ENCODE measurements around the gene CFAP47.
"Not testable (repeated sequence)": the region's sequence is repeated elsewhere in the genome, so short reads cannot be mapped to it uniquely, and the experiment has no call there.

Gene CFAP47

GRCh38 chrX:35919536-35920309 is at the start of gene CFAP47:
TSS of gene CFAP47 (plus strand) at chrX:35919734. CDS start at chrX:35919800, 66 bp downstream.
- TF ChIP-seq CTCF (IDR thresholded peaks at IDR 0.05; ENCODE audit: low read depth, low read length): no peak
- H3K4me3 ChIP-seq (ENCODE audit: low read depth, low read length): no peak within 1 kb of the TSS

- H3K4me3 ChIP-seq (ENCODE audit: low read depth, low read length): no peak overlapping the region
- no peak for TF ChIP-seq CTCF (IDR thresholded peaks at IDR 0.05; ENCODE audit: low read depth, low read length)
These were observed 38.9 kb upstream of the CFAP47 start for GRCh38 chrX:35880601-35881000.

- no peak overlapping the region for H3K4me3 ChIP-seq (ENCODE audit: low read depth, low read length)
- no peak for TF ChIP-seq CTCF (IDR thresholded peaks at IDR 0.05; ENCODE audit: low read depth, low read length)
These were observed 33.4 kb upstream of the CFAP47 start for GRCh38 chrX:35886135-35886534.

- TF ChIP-seq CTCF (IDR thresholded peaks at IDR 0.05; ENCODE audit: low read depth, low read length): no peak
- H3K4me3 ChIP-seq (ENCODE audit: low read depth, low read length): no peak overlapping the region
These were observed 28.8 kb upstream of the CFAP47 start for GRCh38 chrX:35890699-35891098.

GRCh38 chrX:35986816-35987215 is 67.3 kb downstream of the CFAP47 start:
- H3K4me3 ChIP-seq (ENCODE audit: low read depth, low read length): not testable (repeated sequence)

- no peak overlapping the region for H3K4me3 ChIP-seq (ENCODE audit: low read depth, low read length)
- TF ChIP-seq CTCF (IDR thresholded peaks at IDR 0.05; ENCODE audit: low read depth, low read length): no peak
These were observed 87.7 kb downstream of the CFAP47 start for GRCh38 chrX:36007207-36007606.

- no peak overlapping the region for H3K4me3 ChIP-seq (ENCODE audit: low read depth, low read length)
- no peak for TF ChIP-seq CTCF (IDR thresholded peaks at IDR 0.05; ENCODE audit: low read depth, low read length)
These were observed 99.6 kb downstream of the CFAP47 start for GRCh38 chrX:36019125-36019524.

- TF ChIP-seq CTCF (IDR thresholded peaks at IDR 0.05; ENCODE audit: low read depth, low read length): no peak
- no peak overlapping the region for H3K4me3 ChIP-seq (ENCODE audit: low read depth, low read length)
These were observed 116.0 kb downstream of the CFAP47 start for GRCh38 chrX:36035550-36035949.

Measured in WI38 (cell line).